ENCODE results near the gene SHC3.

Gene SHC3

DNA sequence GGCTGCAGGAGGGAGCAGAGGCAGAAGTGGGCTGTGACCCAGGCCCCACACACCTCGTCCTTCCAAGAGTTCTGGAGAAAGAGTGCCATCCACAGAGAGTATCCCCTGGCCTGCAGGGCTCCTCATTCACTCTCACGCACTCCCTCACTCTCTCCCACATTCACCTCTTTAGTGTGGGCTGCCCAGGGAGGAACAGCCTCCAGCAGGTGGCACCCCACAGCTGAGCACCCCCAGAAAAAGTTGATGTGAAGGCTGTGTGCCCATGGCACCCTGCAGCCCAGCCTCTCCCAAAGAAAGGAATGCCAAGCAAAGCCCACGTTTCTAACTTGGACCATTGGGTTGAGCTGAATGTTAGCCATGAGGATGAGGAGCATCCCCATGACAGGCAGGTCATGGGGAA is 4.5 kb upstream of the SHC3 start:
- DNase-seq = no peak

DNA sequence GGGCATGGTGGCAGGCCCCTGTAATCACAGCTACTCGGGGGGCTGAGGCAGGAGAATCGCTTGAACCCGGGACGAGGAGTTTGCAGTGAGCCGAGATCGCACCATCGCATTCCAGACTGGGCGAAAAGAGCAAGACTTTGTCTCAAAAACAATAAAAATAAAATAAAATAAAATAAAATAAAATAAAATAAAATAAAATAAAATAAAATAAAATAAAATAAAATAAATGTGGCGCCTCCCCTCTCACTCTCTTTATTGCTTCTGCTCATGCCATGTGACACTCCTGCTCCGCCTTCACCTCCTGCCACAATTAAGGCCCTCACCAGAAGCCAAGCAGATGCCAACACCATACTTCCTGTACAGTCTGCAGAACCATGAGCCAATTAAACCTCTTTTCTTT is 3.8 kb upstream of the SHC3 start:
- no peak for DNase-seq

DNA sequence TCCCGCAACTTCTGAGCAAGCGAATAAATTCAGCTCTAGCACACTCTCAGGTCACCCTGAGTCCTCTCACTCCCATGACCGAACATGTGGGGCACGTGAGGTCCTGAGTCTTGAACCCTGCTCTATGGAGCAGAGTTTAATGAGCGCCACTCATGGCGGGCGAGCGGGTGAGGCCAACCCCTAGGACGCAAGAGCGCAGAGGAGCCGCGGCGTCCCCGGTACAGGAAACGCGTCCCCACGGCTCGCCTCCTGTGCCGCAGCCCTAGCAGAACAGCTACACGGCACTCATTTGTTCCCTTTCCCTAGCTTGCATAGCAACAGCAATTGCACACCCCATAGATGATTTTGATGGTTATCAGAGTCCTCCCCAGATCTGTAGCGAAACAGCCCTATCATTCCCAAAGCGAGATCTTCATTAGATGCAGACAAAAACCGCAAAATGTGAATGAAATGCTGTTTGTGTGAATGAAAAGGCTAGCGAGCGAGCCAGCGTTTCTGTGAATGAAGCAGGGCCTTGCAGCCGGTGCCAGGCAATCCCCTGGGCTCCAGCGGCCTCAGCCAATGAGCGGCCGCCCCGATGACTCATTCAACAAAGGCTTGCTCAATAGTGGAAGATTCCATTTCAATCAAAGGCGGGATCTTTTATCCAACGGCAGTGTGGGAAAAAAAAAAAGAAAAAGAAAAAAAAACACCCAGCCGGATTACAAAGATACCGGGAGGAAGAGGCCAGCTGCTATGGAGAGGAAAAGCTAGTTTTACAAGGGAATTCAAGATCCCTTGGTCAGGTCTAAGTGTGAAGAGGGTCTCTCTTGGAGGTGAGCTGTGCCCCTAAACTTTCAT is 1.5 kb upstream of the SHC3 start:
- peak; percentile 41 to 73 for DNase-seq

DNA sequence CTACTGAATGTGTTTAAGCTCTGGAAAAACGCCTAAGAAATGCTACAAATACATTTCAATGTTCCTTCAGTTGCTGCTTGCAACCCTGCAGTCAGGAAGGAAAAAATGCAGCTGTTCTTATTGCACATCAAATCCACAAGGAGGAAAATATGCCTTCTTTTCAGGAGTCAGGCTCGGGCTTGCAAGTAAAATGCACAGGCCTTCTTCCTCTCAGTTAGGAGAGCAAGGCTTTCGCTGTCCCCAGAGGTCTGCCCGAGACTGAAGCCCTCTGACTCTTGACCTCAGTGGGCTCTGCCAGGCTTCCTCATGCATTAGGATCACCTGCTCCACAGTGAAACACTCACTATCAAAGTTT is 899 bp upstream of the SHC3 start:
- no peak for DNase-seq

DNA sequence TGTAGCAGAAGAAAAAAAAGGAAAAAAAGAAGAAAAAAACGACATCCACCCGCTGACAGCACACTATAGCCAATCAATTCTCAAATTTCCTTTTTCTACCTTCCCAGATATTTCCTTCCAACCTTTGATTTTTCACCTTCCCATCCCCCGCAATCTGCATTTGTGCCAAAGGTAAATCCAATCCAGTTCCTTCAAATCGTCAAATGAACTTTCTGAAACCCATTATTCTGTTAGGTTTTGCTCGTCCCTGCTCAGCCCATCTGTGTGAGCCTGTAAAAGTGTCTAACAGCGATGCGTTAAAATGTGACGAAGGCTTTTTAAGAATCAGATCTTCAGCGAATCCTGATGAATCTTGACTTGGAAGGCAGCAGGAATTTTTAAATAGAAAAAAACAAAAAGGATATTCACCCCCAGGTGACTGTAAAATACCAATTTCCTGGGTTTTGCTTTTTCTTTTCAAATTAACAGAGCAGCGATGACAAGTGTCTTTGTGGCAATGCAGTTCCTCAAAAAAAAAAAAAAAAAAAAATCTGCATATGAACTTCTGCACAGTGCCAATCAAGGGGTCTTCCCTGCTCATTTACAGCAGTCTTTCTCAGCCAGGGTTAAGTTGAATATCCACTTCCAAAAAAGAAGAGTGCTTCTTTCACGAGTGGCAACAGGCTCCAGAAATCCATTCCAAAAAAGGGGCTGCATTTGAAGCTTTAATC is 367 bp upstream of the SHC3 start:
- no peak for DNase-seq

DNA sequence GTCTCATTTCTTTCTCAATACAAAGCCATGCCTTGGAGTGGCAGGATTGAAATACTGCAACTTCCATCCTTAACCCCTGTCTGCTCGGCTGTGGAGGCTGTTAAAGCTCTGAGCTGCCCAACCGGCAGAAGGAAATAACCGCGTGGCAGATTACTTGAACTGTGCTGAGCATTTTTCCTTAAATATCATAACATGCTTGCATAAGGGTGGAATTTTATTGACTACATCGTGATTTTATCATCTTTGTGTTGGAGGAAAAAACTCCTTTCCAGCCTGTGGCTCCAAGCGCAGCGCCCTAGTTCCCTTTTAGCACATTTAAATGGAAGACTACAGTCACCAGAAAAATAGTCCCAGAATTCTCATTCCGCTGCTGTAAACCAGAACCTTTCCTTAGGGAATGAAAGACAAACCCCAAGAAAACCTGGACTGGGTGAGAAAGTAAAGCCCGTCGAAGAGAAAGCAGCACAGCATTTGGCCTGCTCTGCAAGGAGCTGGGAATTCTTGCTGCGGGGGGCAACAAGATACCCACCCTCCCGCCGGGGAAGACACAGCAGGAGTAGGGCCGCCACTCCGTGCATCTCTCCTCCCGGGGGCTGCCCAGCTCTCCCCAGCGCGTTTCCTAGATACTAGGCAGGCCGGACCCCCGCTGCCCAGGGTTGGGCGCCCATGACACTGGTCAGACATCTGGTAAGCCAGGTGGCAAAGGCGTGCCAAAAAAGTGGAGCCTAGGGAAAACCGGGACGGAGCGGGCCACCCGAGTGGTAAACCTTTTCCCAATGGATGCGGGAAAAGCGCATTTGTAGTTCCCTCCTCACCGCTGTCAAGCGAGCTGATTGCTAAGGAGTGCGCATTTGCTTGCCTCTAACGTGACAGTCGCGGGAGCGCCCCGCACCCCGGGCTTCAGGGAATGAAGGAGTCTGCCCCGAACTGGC is 1.3 kb downstream of the SHC3 start:
- DNase-seq = no peak

DNA sequence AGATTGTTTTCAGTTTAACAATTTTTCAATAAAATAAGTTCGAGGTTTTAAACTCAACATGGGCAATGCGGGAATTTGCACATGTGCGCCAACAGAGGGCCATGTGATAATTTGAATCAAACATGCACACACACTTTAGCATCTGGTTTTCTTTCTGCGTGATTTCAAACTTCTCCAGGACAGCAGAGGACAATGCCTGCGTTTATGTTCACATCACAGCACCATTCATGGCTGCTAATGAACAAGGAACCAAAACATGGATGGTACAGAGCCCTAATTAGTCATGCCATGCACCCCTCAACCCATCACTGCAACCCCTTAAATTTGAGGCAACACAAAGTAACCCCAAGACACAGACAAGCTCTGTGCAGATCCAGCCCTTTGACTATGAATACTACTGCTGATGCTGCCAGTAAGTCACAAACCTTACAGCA is 2.8 kb downstream of the SHC3 start:
- DNase-seq = no peak

DNA sequence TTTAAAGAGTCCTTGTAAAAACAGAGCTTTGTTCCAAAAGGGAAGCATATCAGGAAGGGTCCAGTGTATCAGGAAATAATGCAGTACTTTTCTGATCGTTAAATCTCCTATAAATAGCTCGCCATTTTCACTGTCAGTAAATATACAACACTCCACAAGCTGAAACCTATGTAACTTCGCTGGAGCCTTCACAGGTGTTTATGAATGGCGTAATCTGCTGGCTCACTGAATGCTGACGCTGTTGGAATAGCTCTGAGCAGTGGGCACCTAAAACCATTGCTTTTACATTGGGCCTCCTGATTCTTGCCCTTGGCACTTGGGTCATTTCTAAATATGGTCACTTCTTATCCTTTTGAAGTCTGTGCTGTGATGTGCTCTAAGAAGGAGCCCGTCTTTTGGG is 4.3 kb downstream of the SHC3 start:
- DNase-seq = no peak

DNA sequence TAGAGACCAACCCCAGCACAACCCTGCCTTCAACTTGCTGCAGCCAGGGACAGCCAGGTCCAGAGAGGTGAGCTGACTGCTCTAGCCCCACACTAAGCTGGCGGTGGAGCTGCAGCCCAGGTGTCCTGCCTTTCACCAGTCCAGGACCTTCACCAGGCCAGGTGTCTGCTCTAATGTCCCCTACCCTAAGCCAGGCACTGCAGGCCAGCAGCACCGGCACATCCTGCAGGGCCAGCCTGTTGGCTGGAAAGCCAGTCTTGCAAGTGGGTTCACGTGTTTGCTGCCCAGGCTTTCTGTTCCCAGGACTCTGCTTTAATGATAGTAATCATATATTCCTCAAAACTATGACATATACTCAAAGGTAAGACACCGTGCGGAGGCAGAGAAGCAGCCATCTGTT is 5.5 kb downstream of the SHC3 start:
- DNase-seq = no peak

DNA sequence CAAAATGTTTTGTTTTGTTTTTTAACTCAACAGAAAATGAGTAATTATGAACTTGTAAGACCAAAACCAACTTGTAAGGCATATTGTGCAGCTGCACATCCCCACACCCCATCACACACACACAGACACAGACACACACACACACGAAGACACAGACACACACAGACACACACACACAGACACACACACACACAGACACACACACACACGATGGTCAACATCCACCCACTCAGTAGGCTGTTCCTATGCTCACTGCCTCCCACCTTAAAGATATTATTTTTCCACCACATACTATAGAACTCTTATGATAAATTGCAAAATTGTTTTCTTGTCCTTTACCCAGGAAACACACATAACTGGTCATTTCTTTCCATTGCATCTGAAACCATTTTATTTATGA is 6.2 kb downstream of the SHC3 start:
- no peak for DNase-seq

DNA sequence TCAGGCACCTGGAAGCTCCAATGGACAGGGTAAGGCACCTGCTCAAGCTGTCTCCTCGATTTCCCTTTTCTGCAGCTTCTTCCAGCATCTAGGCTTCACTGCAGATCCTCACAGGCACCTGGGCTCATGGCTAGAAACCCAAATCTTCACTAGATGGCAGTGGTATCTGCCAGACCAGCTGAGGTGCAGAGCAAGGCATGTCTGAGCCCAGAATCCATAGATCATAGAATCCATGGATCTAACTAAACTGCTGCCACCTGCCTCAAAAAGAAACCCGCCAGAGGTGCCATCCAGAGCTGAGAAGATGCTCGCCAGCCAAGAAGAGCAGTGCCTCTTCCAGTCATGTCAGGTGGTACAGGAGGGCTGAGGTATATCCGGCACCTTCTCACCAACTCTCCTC is 6.9 kb downstream of the SHC3 start:
- DNase-seq = no peak

DNA sequence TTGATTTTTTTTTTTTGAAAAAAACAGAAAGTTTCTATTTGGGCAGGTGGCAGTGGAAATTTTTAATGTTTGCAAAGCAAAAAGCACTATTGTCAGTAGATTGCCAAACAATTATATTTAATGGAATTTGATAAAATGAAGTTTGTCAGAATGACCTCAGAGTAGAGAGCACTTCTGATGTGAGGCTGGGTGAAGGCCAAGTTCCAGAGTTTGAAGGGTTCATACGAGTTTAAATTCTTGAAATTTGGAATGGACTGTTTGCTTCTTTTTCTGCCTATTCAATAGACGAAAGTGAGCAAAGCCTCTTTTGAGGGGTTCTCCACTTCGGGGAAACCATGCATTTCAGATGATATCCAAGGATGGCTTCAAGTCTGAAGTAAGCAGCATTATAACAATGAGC is 7.4 kb downstream of the SHC3 start:
- no peak for DNase-seq

DNA sequence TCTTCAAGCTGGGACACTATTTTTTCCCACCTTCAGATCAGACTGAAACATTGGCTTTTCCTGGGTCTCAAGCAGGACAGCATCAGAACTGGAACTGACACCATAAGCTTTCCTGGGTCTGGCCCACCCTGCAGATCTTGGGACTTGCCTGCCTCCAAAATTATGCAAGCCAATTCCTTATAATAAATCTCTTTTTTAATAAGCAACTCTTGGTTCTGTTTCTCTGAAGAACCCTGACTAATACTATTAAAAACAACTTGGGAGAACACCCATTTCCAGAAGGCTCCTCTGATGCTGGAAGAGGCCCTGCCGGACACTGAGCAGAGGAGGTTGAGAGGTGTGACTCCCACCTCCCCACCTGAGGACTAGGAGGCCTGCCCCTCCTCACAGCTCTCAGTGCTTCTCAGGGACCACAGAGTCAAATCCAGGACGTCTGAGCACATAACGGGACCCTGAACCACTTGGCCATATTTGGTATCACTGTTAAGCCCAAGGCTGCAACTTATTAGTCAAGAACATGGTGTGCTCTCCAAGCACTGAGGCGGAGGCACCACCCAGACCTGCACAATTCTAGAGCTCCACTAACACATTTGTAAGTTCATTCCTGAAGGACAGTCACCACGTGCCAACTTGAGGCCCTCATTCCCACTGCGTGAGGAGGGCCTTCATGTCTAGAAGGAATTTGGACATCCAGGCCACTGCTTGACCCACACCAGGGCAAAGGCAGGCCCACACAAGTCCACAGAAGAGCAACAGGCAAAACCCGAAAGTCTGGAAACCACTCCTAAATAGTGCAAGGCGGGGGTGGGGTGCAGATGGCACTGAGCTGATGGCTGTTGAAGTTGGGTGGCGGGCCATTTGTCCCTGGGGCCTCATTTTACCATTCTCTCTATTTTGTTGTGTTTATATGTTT is 9.5 kb downstream of the SHC3 start:
- DNase-seq = no peak

DNA sequence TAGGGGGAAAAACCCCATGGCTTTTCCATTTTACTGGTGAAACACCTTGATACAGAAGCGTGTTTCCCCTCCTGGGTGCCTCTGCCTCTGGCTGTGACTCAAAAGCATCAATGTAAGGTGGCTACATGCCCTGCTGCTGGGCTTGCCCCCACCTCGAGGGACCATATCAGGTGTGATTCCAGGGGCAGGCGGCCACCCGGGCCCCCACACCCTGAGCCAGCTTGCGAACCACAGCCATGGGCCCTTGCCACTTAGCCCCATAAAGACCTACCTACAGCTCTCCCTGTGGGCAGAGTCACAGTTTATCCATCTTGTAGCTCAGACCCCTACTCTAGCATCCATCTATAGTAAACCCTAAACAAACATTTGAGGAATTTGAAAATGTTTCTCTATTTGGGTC is 10.8 kb downstream of the SHC3 start:
- DNase-seq = no peak

DNA sequence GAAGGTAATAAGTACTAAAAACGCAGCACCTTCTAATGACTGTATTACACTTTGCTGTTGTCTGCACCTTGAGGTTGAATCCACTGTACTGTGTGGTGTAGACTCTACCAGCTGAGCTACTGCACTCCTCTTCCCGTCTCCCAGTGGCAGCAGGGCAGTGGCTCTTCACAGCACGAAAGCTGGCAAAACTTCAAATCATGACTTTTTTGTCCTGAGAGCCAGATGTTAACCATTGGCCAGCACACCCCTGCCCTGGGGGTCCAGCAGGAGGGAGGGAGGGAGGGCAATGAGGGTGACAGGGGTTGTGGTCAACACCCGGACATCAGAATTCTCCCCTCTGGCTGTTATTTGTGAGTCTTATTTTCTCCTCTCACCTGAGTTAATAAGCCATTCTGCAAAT is 11.8 kb downstream of the SHC3 start:
- DNase-seq = no peak

DNA sequence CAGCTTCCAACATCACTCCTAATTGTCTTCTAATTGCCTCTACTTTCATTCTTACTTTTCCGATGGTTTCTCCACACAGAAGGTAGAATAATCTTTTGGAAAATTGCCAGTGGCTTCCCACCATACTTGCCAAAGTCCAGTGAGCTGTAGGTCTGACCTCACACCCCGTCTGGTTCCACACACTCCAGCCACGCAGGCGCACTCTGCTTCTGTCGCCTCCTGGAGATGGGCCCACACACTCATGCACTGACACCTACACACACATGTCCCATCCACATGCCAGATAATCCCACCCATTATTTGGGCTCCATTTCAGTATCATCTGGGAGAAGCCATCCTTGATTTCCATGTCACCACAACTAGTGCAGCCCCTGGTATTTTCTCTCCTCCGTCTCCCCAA is 12.7 kb downstream of the SHC3 start:
- no peak for DNase-seq

DNA sequence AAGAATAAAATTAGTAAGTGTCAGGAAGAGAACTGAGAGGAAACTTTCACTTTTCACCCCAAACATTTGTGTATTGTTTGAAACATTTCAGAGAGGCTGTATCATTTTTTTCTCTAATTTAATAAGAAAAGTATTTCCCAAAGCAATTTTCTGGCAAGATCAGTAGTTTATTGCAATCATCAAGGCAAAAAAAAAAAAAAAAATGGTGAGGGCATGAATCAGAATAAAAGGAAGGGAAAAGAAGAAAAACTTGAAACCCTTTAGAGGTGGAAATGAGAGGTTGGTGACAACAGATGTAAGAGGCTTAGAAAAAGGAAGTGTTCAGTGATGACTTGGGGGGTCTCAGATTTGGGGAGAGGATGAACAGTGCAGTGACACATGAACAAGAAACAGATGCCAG is 13.3 kb downstream of the SHC3 start:
- DNase-seq = no peak

DNA sequence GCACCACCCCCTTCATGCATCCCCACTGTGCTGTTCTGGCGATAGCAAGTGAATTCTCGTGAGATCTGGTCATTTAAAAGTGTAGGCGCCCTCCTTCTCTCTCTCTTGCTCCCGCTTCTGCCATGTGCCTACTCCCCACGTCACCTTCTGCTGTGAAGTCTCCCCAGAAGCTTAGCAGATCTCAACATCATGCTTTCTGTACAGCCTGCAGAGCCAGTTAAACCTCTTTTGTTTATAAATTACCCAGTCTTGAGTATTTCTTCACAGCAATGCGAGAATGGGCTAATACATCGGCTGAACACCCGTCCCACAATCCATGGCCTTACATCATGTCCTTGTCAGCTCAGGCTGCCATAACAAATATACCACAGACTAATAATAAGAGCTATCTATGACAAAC is 17.4 kb downstream of the SHC3 start:
- DNase-seq = no peak

DNA sequence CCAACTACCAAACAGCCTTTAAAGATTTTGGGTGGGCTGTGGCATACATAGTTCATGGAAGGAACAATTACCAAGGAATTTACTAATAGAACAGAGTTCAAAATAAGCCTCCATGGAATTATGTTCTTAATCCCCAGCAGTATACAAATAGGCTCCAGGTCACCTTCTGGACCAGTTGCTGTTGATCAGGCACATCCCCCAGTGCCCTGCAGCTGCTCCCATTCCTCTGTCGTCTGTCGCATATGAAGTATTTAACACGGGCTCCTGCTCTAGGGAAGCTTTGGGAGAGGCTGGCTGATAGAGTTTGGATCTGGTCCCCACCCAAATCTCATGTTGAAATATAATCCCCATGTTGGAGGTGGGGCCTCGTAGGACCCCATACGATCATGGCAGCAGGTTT is 17.8 kb downstream of the SHC3 start:
- DNase-seq = no peak

DNA sequence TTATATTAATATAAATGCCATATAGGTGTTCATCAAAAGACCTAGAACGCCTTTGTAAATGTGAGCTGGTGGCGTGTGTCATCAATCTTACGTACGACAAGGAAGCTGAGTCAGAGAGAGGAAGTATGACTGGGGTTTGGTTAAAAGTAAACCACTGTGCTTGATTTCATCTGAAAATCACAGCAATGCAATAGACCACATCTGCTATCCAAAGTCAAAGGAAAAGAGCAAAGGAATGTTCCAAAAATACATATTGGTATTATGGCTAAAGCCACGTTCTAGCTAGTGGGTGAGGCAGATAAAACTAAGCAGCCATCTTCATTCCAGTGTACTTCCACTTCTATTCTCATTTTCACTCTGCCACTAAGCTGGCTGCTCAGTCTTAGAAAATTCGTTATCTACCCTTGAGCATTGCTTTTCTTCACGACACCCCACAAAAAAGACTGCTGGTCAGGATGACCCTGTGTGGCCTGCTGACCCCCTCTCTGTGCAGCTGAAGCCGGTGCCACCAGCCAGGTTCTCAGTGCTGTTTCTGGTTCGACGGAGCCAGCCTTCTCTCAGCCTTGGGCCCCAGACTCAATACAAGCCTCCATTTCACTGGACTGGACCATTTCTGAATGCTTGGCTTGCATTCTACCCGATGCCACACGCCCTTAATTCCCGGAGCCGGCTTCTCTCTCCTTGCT is 23.8 kb downstream of the SHC3 start:
- no peak for DNase-seq

DNA sequence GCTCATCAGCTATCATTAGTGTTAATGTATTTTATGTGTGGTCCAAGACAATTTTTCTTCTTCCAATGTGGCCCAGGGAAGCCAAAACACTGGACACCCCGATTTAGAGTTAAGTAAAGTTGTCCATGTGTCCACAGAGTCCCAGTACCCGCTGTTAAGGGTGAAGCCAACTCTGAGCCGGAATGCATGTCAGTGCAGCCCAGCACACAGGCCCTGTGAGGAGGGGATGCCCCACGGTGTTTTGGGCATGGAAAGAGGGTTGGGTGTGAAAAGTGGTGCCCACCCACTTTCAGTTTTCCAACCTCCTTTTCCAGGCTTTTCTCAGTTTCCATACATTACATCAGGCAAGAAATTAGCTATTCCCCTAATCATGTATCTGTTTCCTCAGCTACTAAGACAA is 24.4 kb downstream of the SHC3 start:
- no peak for DNase-seq
